22Rv1 (cell line): Measurements from ENCODE around the gene BTF3.

Experiments
- H3K27ac ChIP-seq: fragments of 450-650 bp; 2 replicates; pipeline ENCODE4 v1.5.1; 2017
- CTCF ChIP-seq: fragments of 450-650 bp; IDR thresholded peaks from 2 replicates; pipeline ENCODE4 v1.5.1; 2017; ENCODE audit warnings: mild to moderate bottlenecking
- ZFX ChIP-seq: fragments of 450-650 bp; IDR thresholded peaks from 2 replicates; pipeline ENCODE4 v1.6.1; 2017; ENCODE audit warnings: antibody characterized with exemption, borderline replicate concordance

BTF3 gene

GRCh38 chr5:73540192-73540591 lies 42.0 kb downstream of the BTF3 start:
- TF ChIP-seq ZFX (no peak), CTCF (no peak)
- H3K27ac ChIP-seq: peak overlapping the region; percentile 79; the same call in 1 of the 2 replicates

GRCh38 chr5:73542020-73542419 lies 43.8 kb downstream of the BTF3 start:
- no peak for TF ChIP-seq ZFX
- peak overlapping the region; percentile 79 for H3K27ac ChIP-seq

- no peak for TF ChIP-seq CTCF
- no peak for TF ChIP-seq ZFX
- H3K27ac ChIP-seq: peak overlapping the region; percentile 79
Observed at GRCh38 chr5:73544429-73545402, 46.5 kb downstream of the BTF3 start.

GRCh38 chr5:73545403-73545779 lies 47.1 kb downstream of the BTF3 start:
- no peak for TF ChIP-seq CTCF
- no peak for TF ChIP-seq ZFX
- H3K27ac ChIP-seq: peak overlapping the region; percentile 79

GRCh38 chr5:73550016-73550415 lies 51.8 kb downstream of the BTF3 start:
- no peak for TF ChIP-seq CTCF
- no peak for TF ChIP-seq ZFX
- peak overlapping the region; percentile 30 for H3K27ac ChIP-seq

GRCh38 chr5:73552642-73553041 lies 54.4 kb downstream of the BTF3 start:
- peak overlapping the region; percentile 25; the same call in 1 of the 2 replicates for H3K27ac ChIP-seq
- TF ChIP-seq ZFX (no peak), CTCF (no peak)
